GM18526 (cell line): ENCODE results near the gene TTC23L.

Experiments
- POLR2A ChIP-seq: IDR thresholded peaks from 3 replicates; pipeline ENCODE4 v1.6.1; 2011; ENCODE audit not compliant: insufficient read length; ENCODE audit errors: extremely low read depth

The TTC23L gene

GRCh38 chr5:34891981-34892380, 53.0 kb downstream of the TTC23L start:
- no peak for TF ChIP-seq POLR2A

GRCh38 chr5:34892414-34892813, 53.5 kb downstream of the TTC23L start:
- no peak for TF ChIP-seq POLR2A

- TF ChIP-seq POLR2A: no peak
Measured at GRCh38 chr5:34894716-34895115, 55.8 kb downstream of the TTC23L start.

- no peak for TF ChIP-seq POLR2A
Measured at GRCh38 chr5:34895641-34896419, 56.9 kb downstream of the TTC23L start.

GRCh38 chr5:34897646-34898045, 58.7 kb downstream of the TTC23L start:
- no peak for TF ChIP-seq POLR2A

GRCh38 chr5:34898258-34898895, 59.4 kb downstream of the TTC23L start:
- no peak for TF ChIP-seq POLR2A

- TF ChIP-seq POLR2A: no peak
Measured at GRCh38 chr5:34899066-34899465, 60.1 kb downstream of the TTC23L start.

- no peak for TF ChIP-seq POLR2A
Measured at GRCh38 chr5:34900652-34901051, 61.7 kb downstream of the TTC23L start.

GRCh38 chr5:34903260-34903659, 64.3 kb downstream of the TTC23L start:
- no peak for TF ChIP-seq POLR2A

GRCh38 chr5:34905564-34905963, 66.6 kb downstream of the TTC23L start:
- no peak for TF ChIP-seq POLR2A

GRCh38 chr5:34913072-34913471, 74.1 kb downstream of the TTC23L start:
- no peak for TF ChIP-seq POLR2A

GRCh38 chr5:34914671-34915138, 75.7 kb downstream of the TTC23L start:
- TF ChIP-seq POLR2A: no peak

GRCh38 chr5:34915139-34915855, 76.3 kb downstream of the TTC23L start, which contains the start of the genes BRIX1 and RAD1:
BRIX1 (plus strand) TSS chr5:34915711; CDS start chr5:34915739, 28 bp downstream.
RAD1 (minus strand) TSS chr5:34915504; CDS start chr5:34914892, 612 bp downstream.
- peak; percentile 77 for TF ChIP-seq POLR2A

GRCh38 chr5:34915856-34916192, 76.9 kb downstream of the TTC23L start:
- TF ChIP-seq POLR2A: no peak

- TF ChIP-seq POLR2A: no peak
Measured at GRCh38 chr5:34916518-34916917, 77.6 kb downstream of the TTC23L start.

GRCh38 chr5:34918025-34918424, 79.1 kb downstream of the TTC23L start:
- TF ChIP-seq POLR2A: no peak
